GM12878 (cell line): Measurements from ENCODE around the gene DOCK9. TPM values are rescaled to one million over a fixed set of nuclear protein-coding genes. Genes with fewer than 3 reads are reported as not detected.

Source experiments
- ATAC-seq: fragments of 200-7000 bp; cut with Tn5 transposase; 3 replicates; pipeline ENCODE4 v1.9.1; 2020; ENCODE audit warnings: mild to moderate bottlenecking, moderate library complexity
- BruUV-seq: library from RNA; stranded (reverse); fragments of 400-500 nt; replicated peaks from 2 replicates; lab custom pipeline; 2021; lab: Mats Ljungman, UMichigan
- CTCF ChIA-PET: fragments of 300-600 bp; sonication (Branson Sonifier 250); formaldehyde crosslinking; extraction: SDS; loops from one replicate; lab custom pipeline; 2021; ENCODE audit warnings: inconsistent platforms; lab: Yijun Ruan, JAX
- POLR2A ChIA-PET: fragments of 350-600 bp; formaldehyde crosslinking; extraction: SDS; loops from one replicate; lab custom pipeline; 2021; ENCODE audit warnings: inconsistent platforms; lab: Charles Lee
- RAD21 ChIA-PET: fragments of 300-600 bp; sonication (Branson Sonifier 250); formaldehyde crosslinking; loops from one replicate; lab custom pipeline; 2023; ENCODE audit warnings: antibody characterized with exemption; ENCODE audit not compliant: unreplicated experiment; lab: Charles Lee
- SMC1A ChIA-PET: fragments of 300-600 bp; sonication (Branson Sonifier 250); formaldehyde crosslinking; loops from one replicate; lab custom pipeline; 2023; ENCODE audit not compliant: unreplicated experiment, uncharacterized antibody; lab: Charles Lee
- DNase-seq: peaks from one replicate; pipeline ENCODE4 v3.0.0-alpha.2; 2011; ENCODE audit warnings: low read depth, low spot score
- FAIRE-seq: peaks from 3 replicates; lab custom pipeline; 2011; peaks lifted over from hg19 to GRCh38; lab: Jason Lieb, UNC
- H2AFZ ChIP-seq: 2 replicates; pipeline ENCODE4 v1.6.0; 2011; ENCODE audit warnings: low read depth, low read length, control low read depth; ENCODE audit not compliant: control insufficient read depth
- H3K27ac ChIP-seq: 2 replicates; pipeline ENCODE4 v1.5.1; 2011; ENCODE audit warnings: control low read depth; ENCODE audit not compliant: control insufficient read depth, insufficient read depth
- H3K27me3 ChIP-seq, 2 experiments: replicated peaks in 1 of 2; 2 replicates each; pipeline versions ENCODE4 v1.6.0 to v1.6.1; 2011; ENCODE audit warnings: low read length in 1 of 2; ENCODE audit not compliant: control insufficient read depth in 2 of 2, insufficient read depth in 2 of 2
- H3K36me3 ChIP-seq, 2 experiments: 2 replicates each; pipeline ENCODE4 v1.5.1; 2011; ENCODE audit warnings: low read length in 1 of 2; ENCODE audit not compliant: control insufficient read depth in 2 of 2, insufficient read depth in 2 of 2
- H3K4me1 ChIP-seq: 2 replicates; pipeline ENCODE4 v1.6.1; 2011; ENCODE audit warnings: mild to moderate bottlenecking, low read length, moderate library complexity, mixed read lengths; ENCODE audit not compliant: control insufficient read depth, insufficient read depth
- H3K4me2 ChIP-seq: 2 replicates; pipeline ENCODE4 v1.6.0; 2011; ENCODE audit warnings: control low read depth; ENCODE audit not compliant: control insufficient read depth, insufficient read depth
- H3K4me3 ChIP-seq: fragments of 200-600 bp; sonication (generic); 2 replicates; pipeline ENCODE4 v1.5.1; 2016
- H3K79me2 ChIP-seq: 2 replicates; pipeline ENCODE4 v1.6.0; 2011; ENCODE audit warnings: low read length; ENCODE audit not compliant: control insufficient read depth, insufficient read depth
- H3K9ac ChIP-seq: 2 replicates; pipeline ENCODE4 v1.8.0; 2011; ENCODE audit warnings: low read length, control low read depth, mixed read lengths; ENCODE audit not compliant: control insufficient read depth, insufficient read depth
- H3K9me3 ChIP-seq: replicated peaks from 3 replicates; pipeline ENCODE4 v1.5.1; 2011; ENCODE audit warnings: mild to moderate bottlenecking, low read length; ENCODE audit not compliant: control insufficient read depth, insufficient read depth
- H4K20me1 ChIP-seq: 2 replicates; pipeline ENCODE4 v1.6.0; 2011; ENCODE audit not compliant: control insufficient read depth, insufficient read depth
- ATF7 ChIP-seq: fragments of 450-650 bp; IDR thresholded peaks from 2 replicates; pipeline ENCODE4 v1.6.1; 2016; ENCODE audit warnings: low read depth, mild to moderate bottlenecking
- BCL11A ChIP-seq: IDR thresholded peaks from 2 replicates; pipeline ENCODE4 v1.6.1; 2011; ENCODE audit warnings: low read depth, low read length
- GATAD2B ChIP-seq: fragments of 450-650 bp; conservative IDR thresholded peaks from 2 replicates; pipeline ENCODE4 v1.6.1; 2017; ENCODE audit warnings: low read depth, mild to moderate bottlenecking, moderate library complexity
- HDAC2 ChIP-seq: fragments of 200-600 bp; sonication (generic); IDR thresholded peaks from 2 replicates; pipeline ENCODE4 v1.6.1; 2017
- JUNB ChIP-seq: IDR thresholded peaks from 2 replicates; pipeline ENCODE4 v1.6.1; 2016; ENCODE audit warnings: antibody characterized with exemption, mild to moderate bottlenecking
- KAT2A ChIP-seq: conservative IDR thresholded peaks from 2 replicates; pipeline ENCODE4 v1.6.1; 2011; ENCODE audit warnings: low read depth, low read length; ENCODE audit not compliant: control insufficient read depth
- MTA3 ChIP-seq: IDR thresholded peaks from 2 replicates; pipeline ENCODE4 v1.6.1; 2012; ENCODE audit warnings: low read length, inconsistent platforms, borderline replicate concordance
- MYC ChIP-seq: IDR thresholded peaks from 2 replicates; pipeline ENCODE4 v1.6.1; 2011; ENCODE audit warnings: mild to moderate bottlenecking, low read length, moderate library complexity, inconsistent platforms; ENCODE audit not compliant: insufficient read depth, insufficient replicate concordance, insufficient read length, severe bottlenecking
- NFIC ChIP-seq: IDR thresholded peaks from 2 replicates; pipeline ENCODE4 v1.6.1; 2012; ENCODE audit warnings: low read depth, mild to moderate bottlenecking, inconsistent platforms, low read length, moderate library complexity
- NFXL1 ChIP-seq: fragments of 450-650 bp; IDR thresholded peaks from 2 replicates; pipeline ENCODE4 v1.6.1; 2017; ENCODE audit warnings: antibody characterized with exemption, mild to moderate bottlenecking, borderline replicate concordance
- NFYA ChIP-seq: IDR thresholded peaks from 2 replicates; pipeline ENCODE4 v1.6.1; 2011; ENCODE audit warnings: low read depth, mild to moderate bottlenecking, low read length, improper control_type of control experiment, borderline replicate concordance
- RB1 ChIP-seq: fragments of 450-650 bp; formaldehyde crosslinking; IDR thresholded peaks from 2 replicates; pipeline ENCODE4 v1.6.1; 2017; ENCODE audit warnings: mild to moderate bottlenecking, borderline replicate concordance
- RBBP5 ChIP-seq: fragments of 200-600 bp; sonication (generic); conservative IDR thresholded peaks from 2 replicates; pipeline ENCODE4 v1.6.1; 2016
- SIN3A ChIP-seq: IDR thresholded peaks from 2 replicates; pipeline ENCODE4 v1.6.1; 2012; ENCODE audit warnings: low read depth, low read length, improper control_type of control experiment
- SREBF1 ChIP-seq: IDR thresholded peaks from 2 replicates; pipeline ENCODE4 v1.6.1; 2012; ENCODE audit warnings: mild to moderate bottlenecking, low read length
- SUPT20H ChIP-seq: IDR thresholded peaks from 2 replicates; pipeline ENCODE4 v1.6.1; 2011; ENCODE audit warnings: low read depth, mild to moderate bottlenecking, low read length, moderate library complexity, borderline replicate concordance; ENCODE audit not compliant: control insufficient read depth
- TCF3 ChIP-seq: IDR thresholded peaks from 2 replicates; pipeline ENCODE4 v1.6.1; 2012; ENCODE audit warnings: low read depth, mild to moderate bottlenecking, low read length, borderline replicate concordance; ENCODE audit not compliant: insufficient read depth
- WRNIP1 ChIP-seq: IDR thresholded peaks from 2 replicates; pipeline ENCODE4 v1.6.1; 2011; ENCODE audit warnings: low read depth, low read length, improper control_type of control experiment, borderline replicate concordance
- ZZZ3 ChIP-seq: IDR thresholded peaks from 2 replicates; pipeline ENCODE4 v1.6.1; 2011; ENCODE audit warnings: low read depth; ENCODE audit not compliant: control insufficient read depth, insufficient read length
- WGBS: methylation state at CpG from one replicate; pipeline ENCODE4 v1.1.6; 2016; ENCODE audit warnings: low lambda C conversion rate; ENCODE audit not compliant: insufficient replicate concordance, insufficient coverage; ENCODE audit errors: missing lambda C conversion rate; 5-methylcytosine and 5-hydroxymethylcytosine counted together
- in situ Hi-C: fragments of 300-500 bp; cut with MboI; formaldehyde crosslinking; loops from 9 replicates; pipeline ENCODE4 v1.14.3; 2018; ENCODE audit warnings: mixed read lengths
- intact Hi-C: fragments of 100-400 bp; cut with micrococcal nuclease; formaldehyde crosslinking; loops from one replicate; pipeline ENCODE4 v1.14.2; 2022; ENCODE audit not compliant: unreplicated experiment
- polyA plus RNA-seq, 11 experiments: library from polyadenylated mRNA; depleted of rRNA in 4 of 11; unstranded in 6 of 11; stranded (reverse) in 5 of 11; fragments of >200 nt; fragmentation: Nextera tagmentation in 4 of 11; fragmentation: Illumina TruSeq in 1 of 11; extraction: Ambion mirVana in 4 of 11; extraction: Trizol in 1 of 11; gene quantifications; 1 replicate in 1 of 11; 2 replicates in 10 of 11; pipeline versions ENCODE4 v1.2.1 to v1.2.3, GENCODE V29; 2011 to 2016; ENCODE audit warnings: inconsistent platforms in 2 of 11, missing spikeins in 2 of 11, low read depth in 1 of 11
- total RNA-seq, 4 experiments: library from RNA; depleted of rRNA in 3 of 4; stranded (reverse); fragments of >200 nt in 3 of 4; fragmentation: Illumina TruSeq in 1 of 4; extraction: Trizol in 1 of 4; gene quantifications; 2 replicates each; pipeline versions ENCODE4 v1.2.1 to v1.2.3, GENCODE V29; 2013 to 2021
- TF ChIP-seq, protein P1 (sequence below): fragments of 150-350 bp; IDR thresholded peaks from 2 replicates; pipeline ENCODE4 v1.6.1; 2014; ENCODE audit warnings: mild to moderate bottlenecking, low read depth, low read length
- TF ChIP-seq, protein P2 (sequence below): fragments of 150-350 bp; IDR thresholded peaks from 2 replicates; pipeline ENCODE4 v1.6.1; 2016; ENCODE audit warnings: low read depth, low read length

Gene DOCK9
- total and polyA plus RNA-seq, 10 of the 15 experiments (the other 5 are each of a cell fraction or from before 2014, with no cell fraction given), result 0.09 to 2.9 (median 0.74) TPM

DNA sequence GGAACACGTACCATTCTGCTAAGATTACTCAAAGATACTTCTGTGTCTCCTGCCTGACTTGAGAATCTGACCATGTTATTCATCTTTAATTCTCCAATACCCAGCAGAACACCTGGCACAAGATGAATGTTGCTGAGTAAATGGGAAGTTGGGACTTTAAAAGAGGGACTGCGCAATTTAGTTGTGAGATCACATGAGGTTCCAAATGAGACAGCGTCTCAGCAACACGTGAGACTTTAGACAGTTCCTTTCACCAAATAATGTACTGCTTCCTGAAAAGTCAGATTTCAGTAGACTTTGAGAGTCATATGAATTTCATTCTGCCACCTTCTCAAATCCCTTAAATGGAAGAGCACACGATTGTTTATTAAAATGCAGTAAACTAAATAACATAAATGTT is 36.7 kb downstream of the DOCK9 start (continued):
- TF ChIP-seq WRNIP1 (no peak), RB1 (no peak), MTA3 (no peak), SUPT20H (no peak), JUNB (no peak), MYC (no peak), NFXL1 (no peak), ATF7 (no peak), GATAD2B (no peak), SREBF1 (no peak), TCF3 (no peak)
- TF ChIP-seq, protein P1, sequence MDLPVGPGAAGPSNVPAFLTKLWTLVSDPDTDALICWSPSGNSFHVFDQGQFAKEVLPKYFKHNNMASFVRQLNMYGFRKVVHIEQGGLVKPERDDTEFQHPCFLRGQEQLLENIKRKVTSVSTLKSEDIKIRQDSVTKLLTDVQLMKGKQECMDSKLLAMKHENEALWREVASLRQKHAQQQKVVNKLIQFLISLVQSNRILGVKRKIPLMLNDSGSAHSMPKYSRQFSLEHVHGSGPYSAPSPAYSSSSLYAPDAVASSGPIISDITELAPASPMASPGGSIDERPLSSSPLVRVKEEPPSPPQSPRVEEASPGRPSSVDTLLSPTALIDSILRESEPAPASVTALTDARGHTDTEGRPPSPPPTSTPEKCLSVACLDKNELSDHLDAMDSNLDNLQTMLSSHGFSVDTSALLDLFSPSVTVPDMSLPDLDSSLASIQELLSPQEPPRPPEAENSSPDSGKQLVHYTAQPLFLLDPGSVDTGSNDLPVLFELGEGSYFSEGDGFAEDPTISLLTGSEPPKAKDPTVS, result no peak
- TF ChIP-seq, all 136 proteins: peak for 0

DNA sequence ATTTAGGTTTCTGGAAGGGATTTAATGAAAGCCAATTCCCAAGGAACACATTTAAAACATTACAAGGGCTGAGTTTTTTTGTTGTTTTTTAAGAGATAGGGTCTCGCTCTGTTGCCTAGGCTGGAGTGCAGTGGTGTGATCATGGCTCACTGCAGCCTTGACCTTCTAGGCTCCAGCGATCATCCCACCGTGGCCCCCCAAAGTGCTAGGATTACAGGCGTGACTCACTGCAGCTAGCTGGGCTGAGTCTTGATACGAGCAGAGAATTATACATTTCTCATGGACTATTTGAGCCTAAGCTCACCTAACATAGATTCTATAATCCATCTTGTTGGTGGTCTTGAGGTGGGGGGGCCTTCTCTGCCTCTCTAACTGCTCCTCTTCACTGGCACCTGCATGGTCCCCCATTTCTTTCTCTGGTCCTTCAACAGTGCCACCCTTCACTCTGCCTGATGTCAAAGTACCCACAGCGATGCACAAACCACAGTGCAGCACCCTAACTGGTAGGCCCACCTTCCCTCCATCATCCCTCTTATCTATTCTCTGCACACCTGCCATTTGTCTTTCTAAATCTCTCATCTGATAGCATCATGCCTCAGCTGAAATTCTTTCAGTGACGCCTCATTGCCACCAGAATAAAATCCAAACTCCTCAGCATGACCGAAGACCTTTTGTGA is 37.4 kb downstream of the DOCK9 start:
- POLR2A ChIA-PET, result no interaction called here
- intact Hi-C loops, result no loop called here
- no TSS peak for BruUV-seq

More for the DNA sequence above, 37.4 kb downstream of the DOCK9 start:
- Histone ChIP-seq H3K27ac (no peak overlapping the region), H3K36me3 (no peaks in the 10 kb centered on the region), H3K4me3 (no peak overlapping the region), H3K4me1 (no peaks in the 10 kb centered on the region), H3K4me2 (no peak overlapping the region), H3K9me3 (no peaks in the 10 kb centered on the region; the same call in 2 of the 3 replicates), H3K79me2 (no peaks in the 10 kb centered on the region), H2AFZ (no peak overlapping the region), H3K9ac (no peak overlapping the region), H4K20me1 (no peaks in the 10 kb centered on the region), H3K27me3 (no peaks in the 10 kb centered on the region)
- in situ Hi-C loops, result no loop called here
- 49% methylated on average over 8 of the region's 8 CpGs for WGBS
- FAIRE-seq (no peak), ATAC-seq (no peak), DNase-seq (no peak)
- SMC1A ChIA-PET, result no interaction called here
- RAD21 ChIA-PET, result no interaction called here
- CTCF ChIA-PET, result no interaction called here
- TF ChIP-seq NFYA, result no peak
- no peak for TF ChIP-seq SIN3A
- no peak for TF ChIP-seq RBBP5
- no peak for TF ChIP-seq NFIC
- no peak for TF ChIP-seq ZZZ3
- TF ChIP-seq HDAC2, result no peak
- no peak for TF ChIP-seq KAT2A
- TF ChIP-seq, protein P2, sequence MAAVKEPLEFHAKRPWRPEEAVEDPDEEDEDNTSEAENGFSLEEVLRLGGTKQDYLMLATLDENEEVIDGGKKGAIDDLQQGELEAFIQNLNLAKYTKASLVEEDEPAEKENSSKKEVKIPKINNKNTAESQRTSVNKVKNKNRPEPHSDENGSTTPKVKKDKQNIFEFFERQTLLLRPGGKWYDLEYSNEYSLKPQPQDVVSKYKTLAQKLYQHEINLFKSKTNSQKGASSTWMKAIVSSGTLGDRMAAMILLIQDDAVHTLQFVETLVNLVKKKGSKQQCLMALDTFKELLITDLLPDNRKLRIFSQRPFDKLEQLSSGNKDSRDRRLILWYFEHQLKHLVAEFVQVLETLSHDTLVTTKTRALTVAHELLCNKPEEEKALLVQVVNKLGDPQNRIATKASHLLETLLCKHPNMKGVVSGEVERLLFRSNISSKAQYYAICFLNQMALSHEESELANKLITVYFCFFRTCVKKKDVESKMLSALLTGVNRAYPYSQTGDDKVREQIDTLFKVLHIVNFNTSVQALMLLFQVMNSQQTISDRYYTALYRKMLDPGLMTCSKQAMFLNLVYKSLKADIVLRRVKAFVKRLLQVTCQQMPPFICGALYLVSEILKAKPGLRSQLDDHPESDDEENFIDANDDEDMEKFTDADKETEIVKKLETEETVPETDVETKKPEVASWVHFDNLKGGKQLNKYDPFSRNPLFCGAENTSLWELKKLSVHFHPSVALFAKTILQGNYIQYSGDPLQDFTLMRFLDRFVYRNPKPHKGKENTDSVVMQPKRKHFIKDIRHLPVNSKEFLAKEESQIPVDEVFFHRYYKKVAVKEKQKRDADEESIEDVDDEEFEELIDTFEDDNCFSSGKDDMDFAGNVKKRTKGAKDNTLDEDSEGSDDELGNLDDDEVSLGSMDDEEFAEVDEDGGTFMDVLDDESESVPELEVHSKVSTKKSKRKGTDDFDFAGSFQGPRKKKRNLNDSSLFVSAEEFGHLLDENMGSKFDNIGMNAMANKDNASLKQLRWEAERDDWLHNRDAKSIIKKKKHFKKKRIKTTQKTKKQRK, result no peak
- no peak for TF ChIP-seq BCL11A
- TF ChIP-seq, all 136 proteins: peak for 0
